ENCODE data around the gene UBE2Q2.
"Not testable (repeated sequence)": the region's sequence is repeated elsewhere in the genome, so short reads cannot be mapped to it uniquely, and the experiment has no call there.

Gene UBE2Q2

DNA sequence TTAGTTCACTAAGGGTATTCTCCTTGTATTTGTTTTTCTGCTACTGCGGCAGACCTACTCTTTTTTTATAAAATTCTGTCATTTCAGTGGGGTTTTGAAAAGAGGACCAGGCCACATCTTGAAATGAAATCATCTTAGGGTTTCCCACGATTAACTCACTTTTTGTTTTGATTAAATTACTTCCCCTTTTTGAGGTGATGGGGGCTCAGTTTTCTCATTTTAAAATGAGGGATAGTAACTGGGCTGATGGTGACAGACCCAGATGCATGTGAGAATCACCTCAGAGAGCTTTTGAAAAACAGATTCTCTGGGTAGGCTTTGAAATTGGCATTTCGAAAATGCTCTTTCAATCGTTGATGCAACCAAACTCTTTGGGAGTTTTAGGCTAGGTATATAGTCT is 24.2 kb downstream of the UBE2Q2 start:
- peak; percentile 67 for DNase-seq

DNA sequence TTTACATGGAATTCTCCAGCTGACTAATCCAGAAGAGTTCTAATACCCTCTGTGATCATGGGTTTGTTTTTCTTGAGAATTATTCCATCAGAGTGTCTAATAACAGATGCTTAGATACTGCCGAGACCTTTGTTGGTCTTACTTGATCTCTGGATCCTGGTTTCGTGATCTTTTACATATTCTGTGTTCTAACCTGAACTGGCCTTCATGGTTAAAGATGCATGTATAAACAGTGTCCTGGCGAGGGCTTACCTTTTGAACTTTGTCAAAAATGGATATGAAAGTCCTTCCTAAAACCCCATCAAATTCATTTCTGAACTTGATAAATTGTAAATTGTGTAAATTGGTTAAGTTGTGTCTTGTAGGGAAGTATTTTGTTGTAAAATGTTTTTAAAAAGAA is 24.8 kb downstream of the UBE2Q2 start:
- DNase-seq = no peak

DNA sequence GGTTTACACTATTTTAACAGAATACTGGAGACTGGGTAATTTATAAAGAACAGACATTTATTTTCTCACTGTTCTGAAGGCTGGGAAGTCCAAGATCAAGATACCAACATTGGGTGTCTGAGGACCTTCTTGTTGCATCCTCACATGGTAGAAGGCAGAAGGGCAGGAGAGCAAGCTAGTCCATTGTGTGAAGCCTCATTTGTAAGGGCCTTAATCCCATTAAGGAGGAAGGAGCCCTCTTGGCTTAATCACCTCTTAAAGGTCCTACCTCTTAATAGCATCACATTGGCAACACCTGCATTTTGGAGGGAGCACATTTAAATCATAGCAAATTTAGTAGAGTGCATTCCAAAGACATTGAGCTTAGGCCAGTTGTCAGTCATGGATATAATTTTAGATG is 26.2 kb downstream of the UBE2Q2 start:
- no peak for DNase-seq

DNA sequence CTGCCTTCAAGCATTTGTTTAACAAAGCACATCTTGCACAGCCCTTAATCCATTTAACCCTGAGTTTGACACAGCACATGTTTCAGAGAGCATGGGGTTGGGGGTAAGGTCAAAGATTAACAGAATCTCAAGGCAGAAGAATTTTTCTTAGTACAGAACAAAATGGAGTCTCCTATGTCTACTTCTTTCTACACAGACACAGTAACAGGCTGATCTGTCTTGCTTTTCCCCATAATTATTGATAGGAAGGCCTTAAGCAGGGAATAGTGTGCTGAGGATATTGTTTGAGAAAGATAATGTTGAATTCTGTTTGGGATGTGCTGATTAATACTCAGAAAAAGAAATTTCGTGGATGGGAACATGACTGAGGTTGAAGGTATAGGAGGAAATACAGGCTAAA is 28.3 kb downstream of the UBE2Q2 start:
- DNase-seq = not testable (repeated sequence)

DNA sequence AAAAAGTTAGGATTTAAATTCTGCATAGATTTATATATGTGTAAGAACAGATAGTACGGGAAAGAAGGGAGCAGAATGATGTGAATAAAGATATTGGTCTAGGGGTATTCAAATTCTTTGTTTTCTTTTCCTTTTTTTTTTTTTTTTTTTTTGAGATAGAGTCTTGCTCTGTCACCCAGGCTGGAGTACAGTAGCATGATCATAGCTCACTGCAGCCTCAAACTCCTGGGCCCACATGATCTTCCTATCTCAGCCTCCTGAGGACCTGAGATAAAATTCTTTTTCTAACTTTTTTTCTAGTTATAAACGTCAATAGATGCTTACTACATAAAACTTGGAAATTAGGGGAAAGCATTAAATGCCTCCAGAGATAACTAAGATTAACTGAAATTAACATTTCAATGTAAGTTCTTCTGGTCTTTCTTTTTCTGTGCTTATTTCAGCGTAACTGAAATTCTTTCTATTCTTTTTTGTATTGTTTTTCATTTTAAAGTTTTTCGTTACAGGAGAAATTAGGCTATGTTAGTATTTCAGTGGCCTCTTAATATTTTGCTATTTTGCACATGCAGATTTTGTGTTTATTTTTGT is 29.2 kb downstream of the UBE2Q2 start:
- DNase-seq = no peak

DNA sequence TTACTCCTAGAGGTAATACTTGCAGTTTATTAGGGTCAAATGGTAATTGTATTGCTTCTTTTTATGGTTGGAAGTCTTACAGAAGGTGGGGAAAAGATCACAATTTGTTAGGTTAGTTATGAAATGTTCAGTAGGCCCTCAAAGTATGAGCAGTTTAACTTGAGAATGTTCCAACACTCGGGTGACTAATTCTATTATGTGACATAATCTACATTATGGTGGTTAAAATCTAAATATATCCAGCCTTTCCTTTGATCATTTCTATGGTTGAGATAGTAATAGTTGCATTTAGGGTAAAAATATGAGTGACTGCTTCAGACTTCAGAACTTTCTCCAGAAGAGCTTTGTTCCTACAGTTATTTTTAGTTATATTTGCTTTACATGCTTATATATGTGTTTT is 40.8 kb downstream of the UBE2Q2 start:
- DNase-seq = no peak

DNA sequence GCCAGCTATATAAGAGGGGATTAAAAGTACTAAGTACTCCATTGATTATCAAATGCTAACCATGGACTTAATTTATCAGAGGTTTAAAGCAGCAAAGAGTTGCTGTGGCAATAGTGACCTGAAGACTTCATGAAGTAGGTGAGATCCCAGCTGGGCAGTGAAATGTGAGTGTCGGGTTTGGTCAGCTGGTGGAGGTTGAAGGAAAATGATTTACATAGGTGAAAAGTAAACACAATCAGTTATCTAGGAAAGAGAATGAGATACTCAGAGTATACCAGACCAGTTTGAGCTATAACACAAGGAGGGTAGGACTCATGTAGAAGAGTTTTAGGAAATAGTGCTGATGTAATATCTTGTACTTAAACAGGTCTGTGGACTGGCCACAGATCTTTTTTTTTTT is 43.9 kb downstream of the UBE2Q2 start:
- DNase-seq = no peak

DNA sequence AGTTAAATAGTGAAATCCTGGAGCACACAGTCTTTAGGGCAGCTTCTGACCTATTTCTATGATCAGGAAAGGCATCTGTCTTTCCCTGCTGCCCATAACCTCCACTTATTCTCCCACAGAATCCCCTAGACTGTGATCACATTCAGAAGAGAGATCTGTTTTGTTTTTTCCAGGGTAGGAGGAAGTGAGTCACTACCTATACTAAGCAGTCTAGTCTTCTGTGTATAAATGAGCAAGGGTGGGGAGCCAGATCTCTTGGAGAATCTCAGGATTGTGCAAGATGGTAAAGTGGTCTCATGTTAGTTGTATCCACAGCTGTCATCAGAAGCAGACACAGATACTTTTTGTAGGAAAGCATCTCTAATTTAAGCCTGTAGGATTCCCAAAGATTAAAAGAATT is 48.6 kb downstream of the UBE2Q2 start:
- DNase-seq = peak; percentile 63

DNA sequence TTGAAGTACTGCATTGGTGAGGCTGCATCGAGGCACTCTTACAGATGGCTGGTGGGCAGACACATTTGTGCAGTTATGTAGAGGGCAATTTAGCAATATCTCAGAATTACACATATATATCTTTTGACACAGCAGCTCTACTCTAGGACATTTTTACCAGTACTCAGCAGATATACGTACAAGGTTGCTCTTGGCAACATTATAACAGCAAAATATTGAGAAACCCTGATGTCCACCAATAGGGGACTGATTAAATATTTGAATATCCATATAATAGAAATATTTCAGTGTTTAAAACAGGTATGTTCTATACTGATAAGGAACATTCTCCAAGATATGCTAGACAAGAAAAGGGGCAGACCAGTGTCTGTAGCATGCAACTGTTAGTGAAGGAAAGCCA is 52.5 kb downstream of the UBE2Q2 start:
- no peak for DNase-seq

DNA sequence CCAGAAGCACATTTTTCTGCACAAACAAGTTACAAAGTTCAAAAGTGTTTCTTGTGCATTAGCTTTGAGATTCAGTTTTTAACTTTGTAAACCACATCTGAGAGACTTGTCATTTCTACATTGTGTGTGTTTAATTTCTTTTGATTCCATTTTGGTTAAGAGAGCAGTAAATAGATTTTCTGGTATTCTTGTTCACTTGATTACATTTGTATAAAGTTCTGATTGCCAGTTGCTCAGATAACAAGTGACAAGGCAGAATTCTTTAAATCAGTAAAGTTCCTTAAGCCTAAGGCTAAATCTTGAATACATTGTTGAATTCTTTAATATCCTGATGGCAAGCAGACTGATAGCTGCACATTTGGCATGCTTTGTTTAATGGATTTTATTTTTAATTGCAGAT is 57.3 kb downstream of the UBE2Q2 start:
- no peak for DNase-seq

DNA sequence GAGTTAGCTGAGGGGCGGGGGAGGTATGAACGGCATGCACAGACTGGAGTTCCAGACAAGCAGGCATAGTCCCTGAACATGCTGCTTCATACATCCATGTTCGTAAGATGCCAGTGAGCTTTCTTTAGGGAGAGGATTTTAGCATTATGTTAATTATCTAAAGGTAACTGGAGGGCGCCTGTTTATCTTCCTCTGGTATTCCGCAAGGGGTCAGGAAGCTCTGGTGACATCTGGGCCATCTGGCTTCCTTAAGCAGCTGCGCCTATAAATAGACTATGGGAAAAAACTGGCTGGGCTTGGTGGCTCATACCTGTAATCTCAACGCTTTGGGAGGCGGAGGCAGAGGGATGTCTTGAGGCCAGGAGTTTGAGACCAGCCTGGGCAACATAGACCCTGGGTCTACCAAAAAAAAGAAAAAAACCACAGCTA is 58.9 kb downstream of the UBE2Q2 start:
- no peak for DNase-seq

DNA sequence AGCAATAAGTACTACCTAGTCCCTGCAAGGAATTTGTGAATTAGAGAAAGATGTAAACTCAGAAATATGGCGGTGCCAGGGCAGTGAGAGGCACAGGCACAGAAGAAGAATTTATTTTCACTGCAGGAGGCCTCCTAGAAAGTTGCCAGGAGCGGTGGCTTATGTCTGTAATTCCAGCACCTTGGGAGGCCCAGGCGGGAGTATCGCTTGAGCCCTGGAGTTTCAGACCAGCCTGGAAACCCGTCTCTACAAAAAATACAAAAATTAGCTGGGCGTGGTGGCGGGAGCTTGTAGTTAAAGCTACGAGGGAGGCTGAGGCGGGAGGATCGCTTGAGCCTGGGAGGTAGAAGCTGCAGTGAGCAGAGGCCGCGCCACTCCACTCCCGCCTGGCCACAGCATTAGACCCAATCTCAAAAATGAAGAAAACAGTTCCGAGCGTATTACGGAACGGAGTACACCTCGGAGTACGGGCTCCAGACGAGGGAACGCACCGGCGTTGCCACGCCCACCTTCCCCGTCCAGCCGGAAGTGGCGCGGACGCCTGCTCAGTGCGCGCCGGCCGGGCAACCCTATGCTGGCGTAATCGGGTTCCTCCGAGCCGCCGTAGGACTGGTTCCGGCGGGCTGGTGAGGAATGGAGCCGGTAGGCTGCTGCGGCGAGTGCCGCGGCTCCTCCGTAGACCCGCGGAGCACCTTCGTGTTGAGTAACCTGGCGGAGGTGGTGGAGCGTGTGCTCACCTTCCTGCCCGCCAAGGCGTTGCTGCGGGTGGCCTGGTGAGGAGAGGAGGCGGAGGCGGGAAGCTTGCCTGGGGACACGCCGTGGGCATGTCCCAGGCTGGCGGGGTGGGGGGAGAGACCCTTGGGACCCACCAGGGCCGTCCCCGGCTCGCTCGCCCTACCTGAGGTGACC is 60.3 kb downstream of the UBE2Q2 start, which contains the start of gene FBXO22:
Gene FBXO22, plus strand, starts transcription at position 548 of the 909 bp plus-strand sequence. Its CDS starts 86 bp downstream, at position 634.
- DNase-seq = peak; percentile 93

DNA sequence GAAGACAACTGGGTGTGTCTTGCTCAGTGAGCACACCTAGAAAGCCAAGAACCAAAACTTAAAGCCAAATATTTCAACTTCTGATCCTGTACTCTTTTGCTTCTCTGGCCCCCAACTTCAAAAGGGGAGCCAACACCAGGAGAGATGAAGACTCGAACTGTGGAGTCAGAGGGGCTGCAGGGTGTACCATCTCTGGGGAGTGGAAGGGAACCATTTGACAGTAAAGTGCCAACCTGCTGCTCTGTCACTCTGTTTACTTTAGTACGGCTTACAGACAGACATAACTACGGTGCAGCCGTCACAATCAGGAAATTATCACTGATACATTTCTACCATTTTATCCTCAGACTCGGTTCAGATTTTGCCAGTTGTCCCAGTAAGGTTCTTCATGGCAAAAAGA is 62.0 kb downstream of the UBE2Q2 start:
- no peak for DNase-seq

DNA sequence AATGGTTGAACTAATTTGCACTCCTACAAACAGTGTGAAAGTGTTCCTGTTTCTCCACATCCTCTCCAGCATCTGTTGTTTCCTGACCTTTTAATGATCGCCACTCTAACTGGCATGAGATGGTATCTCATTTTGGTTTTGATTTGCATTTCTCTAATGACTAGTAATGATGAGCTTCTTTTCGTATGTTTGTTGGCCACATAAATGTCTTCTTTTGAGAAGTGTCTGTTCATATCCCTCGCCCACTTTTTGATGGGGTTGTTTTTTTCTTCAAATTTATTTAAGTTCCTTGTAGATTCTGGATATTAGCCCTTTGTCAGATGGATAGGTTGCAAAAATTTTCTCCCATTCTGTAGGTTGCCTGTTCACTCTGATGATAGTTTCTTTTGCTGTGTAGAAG is 67.1 kb downstream of the UBE2Q2 start:
- not testable (repeated sequence) for DNase-seq

DNA sequence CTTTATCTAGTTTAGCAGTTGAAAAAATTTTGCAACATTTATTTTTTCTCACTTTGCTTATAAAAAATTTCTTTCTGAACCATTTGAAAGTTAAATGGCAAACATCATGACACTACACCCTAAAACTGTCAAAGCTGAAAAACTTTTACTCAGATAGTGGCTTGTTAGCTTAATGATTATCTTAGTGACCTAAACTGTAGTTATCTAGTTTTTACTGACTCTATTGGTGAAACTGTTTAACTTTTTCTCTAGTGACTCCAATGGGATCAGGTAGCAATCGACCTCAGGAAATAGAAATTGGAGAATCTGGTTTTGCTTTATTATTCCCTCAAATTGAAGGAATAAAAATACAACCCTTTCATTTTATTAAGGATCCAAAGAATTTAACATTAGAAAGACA is 73.7 kb downstream of the UBE2Q2 start:
- no peak for DNase-seq

DNA sequence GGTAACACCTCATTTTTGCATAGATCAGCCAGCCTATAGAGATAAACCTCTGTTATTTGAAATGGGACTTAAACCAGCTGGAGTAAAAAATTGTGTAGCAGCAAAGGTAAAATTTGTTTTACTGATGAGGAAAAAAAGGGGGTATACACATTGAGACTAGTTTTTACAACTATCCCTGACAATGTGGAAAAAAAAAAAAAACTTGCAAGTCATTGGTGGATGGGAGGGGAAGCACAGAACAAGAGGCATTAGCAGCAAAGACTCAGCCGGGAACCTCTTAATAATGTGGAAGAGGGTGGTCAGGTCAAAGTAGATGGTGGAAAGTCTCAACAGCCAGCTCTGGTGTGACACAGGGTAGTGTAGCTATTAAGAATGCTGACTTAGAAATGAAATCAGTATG is 74.9 kb downstream of the UBE2Q2 start:
- DNase-seq = no peak

DNA sequence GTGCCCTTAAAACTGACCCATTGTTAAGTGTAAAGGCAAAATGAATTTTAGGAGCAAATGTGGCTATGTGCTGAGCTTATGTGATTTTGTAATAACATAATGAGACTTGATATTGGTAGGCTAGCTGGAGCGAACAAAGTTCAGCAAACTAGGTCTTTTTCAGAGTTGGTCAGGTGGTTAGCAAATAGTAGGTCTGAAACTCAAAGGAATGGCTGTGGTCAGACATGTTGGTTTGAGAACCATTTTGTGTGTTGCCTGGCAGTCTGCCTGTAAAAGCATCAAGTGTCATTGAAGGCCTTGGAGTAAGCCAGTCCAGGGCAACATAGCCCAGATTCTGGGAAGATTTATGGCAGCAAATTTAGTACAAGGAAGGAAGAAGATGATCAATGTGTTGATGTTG is 76.8 kb downstream of the UBE2Q2 start:
- DNase-seq = no peak

DNA sequence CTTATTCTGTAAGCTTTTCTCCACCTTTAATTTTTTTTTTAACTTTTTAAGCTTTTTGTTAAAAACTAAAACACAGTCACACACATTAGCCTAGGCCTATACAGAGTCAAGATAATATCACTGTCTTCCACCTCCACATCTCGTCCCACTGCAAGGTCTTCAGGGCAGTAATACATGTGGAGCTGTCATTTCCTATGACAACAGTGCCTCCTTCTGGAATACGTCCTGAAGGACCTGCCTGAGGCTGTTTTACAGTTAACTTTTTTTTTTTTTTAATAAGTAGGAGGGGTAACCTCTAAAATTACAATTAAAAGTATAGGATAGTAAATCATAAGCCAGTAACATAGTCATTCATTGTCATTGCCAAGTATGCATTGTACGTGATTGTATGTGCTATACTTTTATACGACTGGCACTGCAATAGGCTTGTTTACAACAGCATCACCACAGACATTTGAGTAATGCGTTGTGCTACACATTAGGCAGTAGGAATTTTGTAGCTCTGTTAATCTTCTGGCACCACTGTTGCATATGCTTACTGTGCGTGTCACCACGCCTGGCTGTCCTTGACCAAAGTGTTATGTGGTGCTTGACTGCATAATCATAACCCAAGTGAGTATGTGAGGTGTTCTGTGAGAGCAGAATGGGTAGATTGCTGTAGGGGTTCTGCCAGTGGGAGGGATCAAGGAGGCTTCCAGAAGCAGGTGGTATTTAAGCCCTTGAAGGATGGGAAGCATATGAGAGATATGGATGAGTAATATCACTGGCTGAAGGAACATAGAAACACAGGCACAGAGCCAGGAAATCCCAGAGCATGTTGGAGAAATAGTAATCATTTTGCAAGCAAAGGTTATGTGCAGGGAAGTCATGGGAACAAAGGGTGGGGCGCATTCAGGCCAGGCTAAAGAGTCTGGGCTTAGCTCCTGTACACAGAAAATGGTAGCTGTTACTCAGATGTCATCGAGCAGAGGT is 78.8 kb downstream of the UBE2Q2 start:
- peak; percentile 38 for DNase-seq

DNA sequence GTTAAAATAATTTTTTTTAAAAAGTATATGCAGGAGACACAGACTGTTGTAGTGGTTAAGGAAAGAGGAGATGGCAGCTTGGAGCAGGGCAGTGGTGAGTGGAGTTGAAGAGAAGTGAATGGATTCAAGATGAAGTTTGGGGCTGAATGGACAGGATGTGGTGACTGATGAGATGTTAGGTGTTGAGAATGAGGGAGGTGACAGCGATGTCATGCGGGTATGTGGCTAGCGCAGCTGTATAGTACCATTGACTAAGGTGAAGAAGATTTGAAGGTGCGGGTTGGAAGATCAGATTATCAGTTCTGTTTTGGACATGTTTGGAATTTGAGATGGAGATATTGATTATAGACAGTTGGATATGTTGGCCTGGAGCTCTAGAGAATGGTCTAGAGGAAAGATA is 80.5 kb downstream of the UBE2Q2 start:
- DNase-seq = no peak

DNA sequence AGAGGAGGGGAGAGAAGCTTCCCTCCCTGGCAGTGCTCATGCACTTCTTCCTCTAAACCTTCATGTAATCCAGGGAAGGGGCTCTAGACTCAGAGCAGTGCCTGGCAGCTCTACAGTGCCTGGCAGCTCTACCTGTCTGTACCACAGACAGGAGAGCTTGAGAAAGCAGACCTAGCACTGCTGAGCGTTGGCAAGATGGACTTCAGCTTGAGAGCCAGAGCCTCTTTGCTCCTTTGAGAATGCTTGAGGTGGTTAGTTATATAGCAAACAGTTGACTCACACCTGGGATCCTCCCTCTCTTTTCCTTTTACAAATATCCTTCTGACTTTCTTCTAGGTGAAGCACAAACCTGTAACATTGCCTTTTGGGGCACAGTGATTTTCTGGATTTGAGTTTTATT is 81.3 kb downstream of the UBE2Q2 start:
- DNase-seq = no peak

DNA sequence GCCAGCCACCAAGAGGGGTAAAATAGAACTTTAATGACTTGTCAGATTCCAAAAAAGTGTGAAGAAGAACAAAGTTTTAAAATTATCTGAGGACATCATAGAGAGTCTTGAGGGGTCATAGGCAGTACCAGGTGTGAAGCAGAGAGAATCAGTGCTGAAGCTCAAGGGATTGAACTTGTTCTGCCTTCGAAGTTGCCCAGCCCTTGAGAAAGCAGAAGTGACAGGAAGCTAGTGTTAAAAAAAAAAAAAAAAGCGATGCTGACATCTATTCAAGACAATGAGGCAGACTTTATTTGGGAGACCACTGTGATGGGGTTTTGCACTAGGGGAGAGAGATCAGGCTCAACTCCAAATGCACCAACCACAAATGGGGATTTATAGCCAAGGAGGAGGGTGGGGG is 82.2 kb downstream of the UBE2Q2 start:
- peak; percentile 25 for DNase-seq

DNA sequence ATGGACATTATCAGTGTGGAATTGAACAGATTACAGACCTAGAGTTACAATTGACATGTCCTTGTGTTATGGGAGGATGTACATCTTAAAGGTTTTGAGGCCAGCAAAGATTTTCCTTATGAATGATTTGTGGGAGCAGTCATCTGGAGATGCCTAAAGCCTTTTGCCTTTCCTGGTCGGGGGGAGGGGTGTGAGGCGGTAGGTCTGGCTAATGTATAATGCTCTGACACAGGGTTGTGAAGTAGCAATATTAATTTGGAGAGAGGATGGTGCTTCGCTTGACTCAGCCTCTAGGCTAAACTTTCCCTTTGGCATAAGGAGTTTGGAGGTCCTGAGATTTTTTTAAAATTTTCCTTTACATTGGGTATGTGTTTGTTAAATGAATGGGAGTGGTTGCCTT is 83.7 kb downstream of the UBE2Q2 start:
- DNase-seq = no peak

DNA sequence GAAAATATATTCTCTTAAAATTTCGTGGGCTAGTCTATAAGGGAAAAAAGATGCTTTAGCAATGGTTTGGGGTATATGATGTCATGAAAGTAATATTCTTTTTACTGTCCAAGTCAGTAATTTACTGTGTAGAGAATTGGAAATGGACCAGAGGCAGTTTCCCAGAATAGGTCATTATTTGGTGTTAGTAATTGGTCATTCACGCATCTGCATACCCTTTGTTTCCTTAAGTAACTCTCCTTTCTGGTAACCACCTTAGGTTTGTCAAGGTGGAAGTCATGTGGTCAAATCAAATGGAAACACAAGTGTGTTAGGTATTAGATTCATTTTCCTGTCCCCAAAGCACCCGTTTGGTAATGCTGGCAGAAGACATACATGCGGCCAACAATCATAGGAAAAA is 84.4 kb downstream of the UBE2Q2 start:
- DNase-seq = no peak

Measured in inflammatory macrophage treated with lipopolysaccharide for 4 hours (primary cell).